ENCODE measurements around the gene SPATA24. TPM values are rescaled to one million over a fixed set of nuclear protein-coding genes. Genes with fewer than 3 reads are reported as not detected.
A peak's percentile ranks its signal among the peaks of the same experiment; 100 is the strongest.

SPATA24 gene
- total and polyA plus RNA-seq, 2 of the 13 experiments (the other 11 are each of a cell fraction or from before 2014, with no cell fraction given) = 6.0 to 11.1 TPM

- peak; percentile 16; the same call in 1 of the 2 replicates for TF ChIP-seq HNF4A (CRISPR knock-in tag; IDR thresholded peaks at IDR 0.05)
- TF ChIP-seq ZNF792 (CRISPR knock-in tag; IDR thresholded peaks at IDR 0.05) = peak; percentile 71; the same call in 1 of the 2 replicates
- TF ChIP-seq PBX2 (CRISPR knock-in tag; IDR thresholded peaks at IDR 0.05) = no peak
- TF ChIP-seq HOXA9 (CRISPR knock-in tag; IDR thresholded peaks at IDR 0.05; ENCODE audit: borderline replicate concordance) = no peak
- TF ChIP-seq MLX (CRISPR knock-in tag; IDR thresholded peaks at IDR 0.05) = no peak
- no peak for TF ChIP-seq DZIP1 (CRISPR knock-in tag; IDR thresholded peaks at IDR 0.05)
- TF ChIP-seq FOXO4 (CRISPR knock-in tag; conservative IDR thresholded peaks at IDR 0.05) = no peak
- TF ChIP-seq MTA3 (CRISPR knock-in tag; IDR thresholded peaks at IDR 0.05) = no peak
- TF ChIP-seq MEIS1 (CRISPR knock-in tag; IDR thresholded peaks at IDR 0.05; ENCODE audit: borderline replicate concordance) = no peak
- TF ChIP-seq RFX1 (IDR thresholded peaks at IDR 0.05) = no peak
- no peak for TF ChIP-seq HDAC6 (IDR thresholded peaks at IDR 0.05; ENCODE audit: low read depth, low read length)
- peak; percentile 36; the same call in 1 of the 2 replicates for TF ChIP-seq ZMYM3 (CRISPR knock-in tag; IDR thresholded peaks at IDR 0.05)
- no peak for TF ChIP-seq IRX3 (CRISPR knock-in tag; IDR thresholded peaks at IDR 0.05; ENCODE audit: borderline replicate concordance, low read depth)
- no peak for TF ChIP-seq ATRX (CRISPR knock-in tag; IDR thresholded peaks at IDR 0.05; ENCODE audit: borderline replicate concordance)
- TF ChIP-seq MZF1 (CRISPR knock-in tag; IDR thresholded peaks at IDR 0.05; ENCODE audit: borderline replicate concordance) = no peak
- TF ChIP-seq ZXDC (CRISPR knock-in tag; IDR thresholded peaks at IDR 0.05) = no peak
- TF ChIP-seq NR2C2 (CRISPR knock-in tag; IDR thresholded peaks at IDR 0.05; ENCODE audit: borderline replicate concordance) = peak; percentile 40; the same call in 1 of the 2 replicates
- no peak for TF ChIP-seq ZBTB8A (CRISPR knock-in tag; IDR thresholded peaks at IDR 0.05; ENCODE audit: borderline replicate concordance, low read depth)
- no peak for TF ChIP-seq KDM5B (CRISPR knock-in tag; IDR thresholded peaks at IDR 0.05; ENCODE audit: borderline replicate concordance)
- TF ChIP-seq PAF1 (CRISPR knock-in tag; IDR thresholded peaks at IDR 0.05) = no peak
Observed at GRCh38 chr5:139385061-139386049, 18.5 kb downstream of the SPATA24 start (continued).

Data from HepG2 (cell line).